Measurements from ENCODE around the gene NXN. TPM values are rescaled to one million over a fixed set of nuclear protein-coding genes. Genes with fewer than 3 reads are reported as not detected.
"Not testable (repeated sequence)": the region's sequence is repeated elsewhere in the genome, so short reads cannot be mapped to it uniquely, and the experiment has no call there.

NXN gene
- total RNA-seq, 8 experiments from 2014 or later, result 1.0 to 66.4 (median 22.6) TPM

DNA sequence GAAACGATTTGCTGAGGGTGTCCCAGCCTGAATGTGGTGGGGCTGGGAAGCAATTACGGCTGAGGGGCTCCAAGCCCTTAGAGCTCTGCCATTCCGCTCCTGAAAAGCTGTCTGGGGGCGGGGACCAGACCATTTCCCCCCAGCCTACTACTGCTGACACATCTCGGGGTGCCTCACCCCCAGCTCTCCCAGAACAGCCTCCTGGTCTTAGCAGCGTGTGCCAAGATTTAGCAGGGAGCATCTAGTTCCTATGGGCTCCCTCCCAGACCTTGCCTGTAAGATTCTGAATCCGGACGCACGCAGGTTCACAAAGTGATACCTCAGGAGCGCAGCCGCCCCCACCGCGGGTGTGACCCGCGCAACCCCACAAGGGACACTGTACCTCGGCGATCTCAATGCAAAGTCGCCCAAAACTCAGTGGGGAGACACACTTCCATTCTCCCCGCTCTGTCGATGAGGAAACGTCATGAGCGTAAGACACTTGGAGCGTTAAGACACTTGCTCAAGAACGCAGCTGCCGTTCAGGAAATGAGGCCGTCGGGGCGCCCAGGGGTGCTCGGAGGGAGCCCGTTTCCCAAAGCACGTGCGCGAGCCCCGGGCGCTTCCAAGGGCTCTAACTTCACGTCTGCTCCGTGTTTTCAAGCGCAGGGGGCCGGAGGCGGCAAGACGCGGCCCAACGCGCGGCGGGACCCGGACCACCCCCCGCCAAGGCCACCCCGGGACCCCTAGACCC is 228.1 kb downstream of the NXN start:
- peak overlapping the region; percentile 42 to 74 for H3K27ac ChIP-seq
- H3K4me3 ChIP-seq, result peak overlapping the region; percentile 60 to 93 (median 82)
- peak; percentile 24 to 41 (median 30) for ATAC-seq (replicated peaks in 6 of 8)
- 0 to 20% (median 0%) methylated on average over 2 to 4 of the region's 49 CpGs; no CpG with 5 or more reads in 3 of the 10 experiments for WGBS, 10 experiments
- in situ Hi-C loops (cut with MboI; ENCODE audit: low pct_unique_long_range_greater_than_20kb in 2 of 9, low sequenced_read_pairs in 9 of 9, unreplicated experiment in 9 of 9), result no loop called here
- peaks cover 9 to 10% of the 10 kb centered on the region in 2 donors for H3K4me1 ChIP-seq (replicated peaks in 1 of 2)

DNA sequence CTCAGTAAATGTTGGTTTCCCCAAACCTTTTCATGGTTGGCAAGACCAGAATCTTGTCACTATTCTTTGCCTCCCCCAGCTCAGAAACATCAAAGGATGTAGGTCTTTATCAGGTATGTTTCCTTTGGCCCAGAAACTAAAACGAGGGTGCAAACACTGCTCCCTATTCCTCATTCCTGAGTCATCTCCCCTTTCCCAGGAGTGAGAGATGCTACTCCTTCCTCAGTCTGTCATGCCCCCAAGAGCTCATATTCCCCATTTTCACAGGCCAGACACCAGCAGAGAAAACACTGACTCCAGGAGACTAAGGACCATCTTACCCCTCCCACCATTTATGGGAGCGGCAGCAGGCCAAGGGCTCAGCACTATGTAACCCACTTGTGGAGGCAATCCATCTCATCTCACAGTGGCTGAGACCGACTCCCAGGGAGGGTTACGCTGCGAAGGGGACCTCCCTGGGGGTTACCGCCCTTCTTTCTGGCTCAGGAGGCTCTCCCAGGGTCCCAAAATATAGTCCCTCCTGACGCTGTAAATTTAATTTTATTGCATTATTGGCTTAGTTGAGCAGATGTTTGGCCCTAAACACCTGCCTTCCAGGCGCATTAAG is 229.0 kb downstream of the NXN start:
- in situ Hi-C loops (cut with MboI; ENCODE audit: low pct_unique_long_range_greater_than_20kb in 2 of 9, low sequenced_read_pairs in 9 of 9, unreplicated experiment in 9 of 9), result no loop called here
- Histone ChIP-seq H3K27ac (no peak overlapping the region), H3K4me1 (replicated peaks in 1 of 2) (peaks cover 9 to 10% of the 10 kb centered on the region in 2 donors), H3K4me3 (peak overlapping the region; percentile 60 to 93 (median 82))
- ATAC-seq (replicated peaks in 6 of 8), result no peak
- 0 to 100% (median 80%) methylated on average over 1 to 6 of the region's 8 CpGs for WGBS, 10 experiments

DNA sequence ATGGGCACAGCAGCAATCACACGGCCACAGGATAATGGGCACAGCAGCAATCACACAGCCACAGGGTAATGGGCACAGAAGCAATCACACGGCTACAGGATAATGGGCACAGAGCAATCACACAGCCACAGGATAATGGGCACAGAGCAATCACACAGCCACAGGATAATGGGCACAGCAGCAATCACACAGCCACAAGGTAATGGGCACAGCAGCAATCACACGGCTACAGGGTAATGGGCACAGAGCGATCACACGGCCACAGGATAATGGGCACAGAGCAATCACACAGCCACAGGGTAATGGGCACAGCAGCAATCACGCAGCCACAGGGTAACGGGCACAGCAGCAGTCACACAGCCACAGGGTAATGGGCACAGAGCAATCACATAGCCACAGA is 230.2 kb downstream of the NXN start:
- H3K4me3 ChIP-seq; ATAC-seq (replicated peaks in 6 of 8); in situ Hi-C loops (cut with MboI; ENCODE audit: low pct_unique_long_range_greater_than_20kb in 2 of 9, low sequenced_read_pairs in 9 of 9, unreplicated experiment in 9 of 9); H3K4me1 ChIP-seq (replicated peaks in 1 of 2); H3K27ac ChIP-seq: not testable (repeated sequence)
- WGBS, 10 experiments, result 0% methylated on average over 1 of the region's 7 CpGs; no CpG with 5 or more reads in 9 of the 10 experiments

Other genes starting within 250 kb of the NXN start
- 10 to 100 TPM in 5 of 8 experiments, 1 to 10 TPM in 3; 7.6 to 22.7 (median 11.5) TPM for gene TLCD3A, start 247.2 kb downstream of the NXN start, total RNA-seq
- 10 to 100 TPM in 6 of 8 experiments, 1 to 10 TPM in 2; 8.6 to 27.9 (median 12.6) TPM for gene GEMIN4, start 227.5 kb downstream of the NXN start, total RNA-seq
- 10 to 100 TPM; 50.8 to 90.4 (median 60.2) TPM for gene GLOD4, start 197.5 kb downstream of the NXN start, total RNA-seq
- 10 to 100 TPM; 13.4 to 30.6 (median 20.9) TPM for gene MRM3, start 197.4 kb downstream of the NXN start, total RNA-seq
- 10 to 100 TPM in 6 of 8 experiments, 1 to 10 TPM in 2; 8.2 to 19.8 (median 14.2) TPM for gene TIMM22, start 17.4 kb upstream of the NXN start, total RNA-seq
- gene ABR, start 200.2 kb upstream of the NXN start, total RNA-seq, result 10 to 100 TPM; 21.4 to 87.4 (median 33.1) TPM